KOPT-K1 (cell line): ENCODE results near the gene TARS2.

Experiments used
- H3K27ac ChIP-seq: fragments of 200-600 bp; sonication (generic); 2 replicates; pipeline ENCODE4 v1.5.1; 2016; ENCODE audit warnings: antibody characterized with exemption, mild to moderate bottlenecking, low read depth, low read length; ENCODE audit not compliant: poor library complexity, severe bottlenecking
- H3K36me3 ChIP-seq: fragments of 200-600 bp; sonication (generic); 2 replicates; pipeline ENCODE4 v1.5.1; 2017; ENCODE audit warnings: antibody characterized with exemption, mild to moderate bottlenecking, low read length, moderate library complexity; ENCODE audit not compliant: insufficient read depth
- H3K9me3 ChIP-seq: fragments of 200-600 bp; sonication (generic); 2 replicates; pipeline ENCODE4 v1.5.1; 2017; ENCODE audit warnings: antibody characterized with exemption, low read length, mild to moderate bottlenecking; ENCODE audit not compliant: insufficient read depth, poor library complexity, severe bottlenecking

Gene TARS2, protein sequence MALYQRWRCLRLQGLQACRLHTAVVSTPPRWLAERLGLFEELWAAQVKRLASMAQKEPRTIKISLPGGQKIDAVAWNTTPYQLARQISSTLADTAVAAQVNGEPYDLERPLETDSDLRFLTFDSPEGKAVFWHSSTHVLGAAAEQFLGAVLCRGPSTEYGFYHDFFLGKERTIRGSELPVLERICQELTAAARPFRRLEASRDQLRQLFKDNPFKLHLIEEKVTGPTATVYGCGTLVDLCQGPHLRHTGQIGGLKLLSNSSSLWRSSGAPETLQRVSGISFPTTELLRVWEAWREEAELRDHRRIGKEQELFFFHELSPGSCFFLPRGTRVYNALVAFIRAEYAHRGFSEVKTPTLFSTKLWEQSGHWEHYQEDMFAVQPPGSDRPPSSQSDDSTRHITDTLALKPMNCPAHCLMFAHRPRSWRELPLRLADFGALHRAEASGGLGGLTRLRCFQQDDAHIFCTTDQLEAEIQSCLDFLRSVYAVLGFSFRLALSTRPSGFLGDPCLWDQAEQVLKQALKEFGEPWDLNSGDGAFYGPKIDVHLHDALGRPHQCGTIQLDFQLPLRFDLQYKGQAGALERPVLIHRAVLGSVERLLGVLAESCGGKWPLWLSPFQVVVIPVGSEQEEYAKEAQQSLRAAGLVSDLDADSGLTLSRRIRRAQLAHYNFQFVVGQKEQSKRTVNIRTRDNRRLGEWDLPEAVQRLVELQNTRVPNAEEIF

DNA sequence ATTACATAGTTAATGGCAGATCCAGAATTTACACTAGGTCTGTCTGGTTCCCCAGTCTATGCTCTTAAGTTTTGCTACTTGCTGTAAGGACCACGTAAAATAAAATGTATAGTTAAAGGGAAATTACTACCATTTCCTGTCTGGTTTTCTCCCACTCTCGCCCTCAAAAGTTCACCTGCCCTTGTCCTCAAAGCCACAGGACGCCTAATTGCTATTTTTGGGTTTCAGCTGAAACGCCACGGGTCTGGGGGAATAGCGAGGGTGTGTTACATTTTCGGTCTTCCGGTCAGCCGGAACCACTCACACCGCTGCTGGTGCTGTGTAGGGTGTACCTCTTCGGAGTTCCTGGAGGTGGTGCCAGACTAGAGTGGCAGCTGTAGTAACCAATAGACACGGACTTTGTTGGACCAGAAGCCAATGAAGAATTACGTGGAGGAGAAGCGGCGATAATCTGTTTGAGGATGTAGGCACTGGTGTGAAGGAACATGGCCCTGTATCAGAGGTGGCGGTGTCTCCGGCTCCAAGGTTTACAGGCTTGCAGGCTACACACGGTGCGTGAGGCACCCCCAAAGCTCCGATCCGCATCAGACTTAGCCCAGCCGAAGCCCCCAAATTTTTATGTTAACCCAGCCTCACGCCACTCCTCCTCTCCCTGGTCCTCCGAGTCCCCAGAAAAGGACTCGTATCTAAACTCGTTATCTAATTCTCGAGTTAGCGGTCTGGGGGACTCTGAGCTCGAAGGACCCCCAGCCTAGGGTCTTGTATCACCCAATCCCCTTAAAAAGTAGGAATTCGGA lies at the start of gene TARS2:
TARS2 (plus strand) TSS at position 454 of the 797 bp plus-strand sequence; CDS start at position 486, 32 bp downstream.
- Histone ChIP-seq H3K9me3 (no peaks in the 10 kb centered on the region), H3K36me3 (peaks cover 31% of the 10 kb centered on the region), H3K27ac (peak within 1 kb of the TSS; percentile 74)

DNA sequence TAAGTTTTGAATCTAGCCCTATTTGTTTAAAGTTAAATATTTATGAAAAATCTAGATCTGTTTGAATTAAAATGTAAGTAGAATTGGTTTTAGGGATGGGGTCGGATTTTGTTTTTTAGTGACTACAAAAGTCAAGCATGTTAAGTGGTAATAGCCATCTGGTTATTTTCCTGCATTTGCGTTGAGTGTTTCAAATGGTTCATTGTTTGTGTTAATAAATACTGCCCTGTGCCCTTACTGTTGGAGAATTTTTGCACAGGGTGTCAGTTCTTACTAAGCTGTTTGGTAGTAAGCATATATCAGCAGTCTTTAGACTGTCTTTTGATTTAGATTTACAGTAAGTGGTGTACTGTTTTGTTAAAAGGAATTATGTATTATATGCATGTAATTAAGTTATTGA lies 46.1 kb upstream of the TARS2 start:
- Histone ChIP-seq H3K27ac (no peak overlapping the region), H3K36me3 (peaks cover 57% of the 10 kb centered on the region)

DNA sequence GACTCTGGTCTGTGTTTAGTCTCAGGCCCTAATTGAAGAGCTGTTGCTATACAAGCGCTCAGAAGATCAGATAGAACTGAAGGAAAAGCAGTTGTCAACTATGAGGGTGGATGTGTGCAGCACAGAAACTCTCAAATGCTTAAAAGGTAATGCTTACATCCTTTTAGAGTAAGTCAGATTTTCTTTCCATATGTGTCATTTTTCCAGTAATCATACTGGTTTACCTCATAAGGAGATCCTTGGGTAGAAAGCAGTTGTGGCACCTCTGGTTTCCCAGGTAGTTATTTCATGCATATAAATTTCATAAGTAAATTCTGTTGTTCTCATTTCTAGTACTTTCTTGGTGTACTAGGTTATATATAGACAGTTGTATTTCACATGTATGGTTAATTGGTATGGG lies 43.0 kb upstream of the TARS2 start:
- H3K9me3 ChIP-seq, result no peaks in the 10 kb centered on the region
- H3K27ac ChIP-seq, result no peak overlapping the region
- peaks cover 74% of the 10 kb centered on the region for H3K36me3 ChIP-seq

More for the DNA sequence above, 46.1 kb upstream of the TARS2 start:
- no peaks in the 10 kb centered on the region for H3K9me3 ChIP-seq

DNA sequence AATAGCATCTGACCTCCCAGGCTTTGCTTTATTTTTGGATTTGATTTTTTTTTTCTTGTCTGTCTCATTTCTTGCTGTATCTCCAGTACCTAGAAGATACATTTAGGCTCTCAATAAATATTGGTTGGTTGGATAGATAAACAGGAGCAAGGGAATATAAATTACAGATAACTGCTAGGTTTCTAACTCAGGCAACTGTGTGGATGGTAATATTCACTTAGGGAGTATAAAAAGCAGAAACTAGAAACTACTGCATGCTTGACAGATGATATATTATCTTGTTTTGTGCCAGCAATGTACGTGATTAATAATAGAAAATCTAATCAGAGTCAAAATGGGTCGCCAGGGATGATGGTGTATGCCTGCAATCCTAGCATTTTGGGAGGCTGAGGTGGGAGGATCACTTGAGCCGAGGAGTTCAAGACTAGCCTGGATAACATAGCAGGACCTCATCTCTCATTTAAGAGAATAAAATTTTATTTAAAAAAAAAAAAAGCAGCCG lies 31.0 kb upstream of the TARS2 start:
- H3K27ac ChIP-seq, result no peak overlapping the region
- peaks cover 91% of the 10 kb centered on the region for H3K36me3 ChIP-seq
- no peaks in the 10 kb centered on the region for H3K9me3 ChIP-seq

DNA sequence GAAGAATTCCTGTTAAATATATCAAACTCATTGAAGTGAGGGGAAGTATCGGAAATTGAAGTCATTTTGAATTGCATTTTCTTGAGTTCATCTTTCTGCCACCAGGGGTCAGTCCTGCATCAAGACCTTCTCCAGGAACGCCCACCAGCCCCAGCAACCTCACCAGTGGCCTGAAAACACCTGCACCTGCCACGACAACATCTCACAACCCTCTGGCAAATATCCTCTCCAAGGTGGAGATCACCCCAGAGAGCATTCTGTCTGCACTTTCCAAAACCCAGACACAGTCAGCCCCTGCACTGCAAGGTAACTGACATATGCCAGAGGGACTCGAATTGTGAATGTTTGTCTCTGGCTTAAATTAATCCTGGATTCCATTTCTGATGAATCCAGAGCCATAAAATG lies 22.8 kb upstream of the TARS2 start:
- Histone ChIP-seq H3K9me3 (no peaks in the 10 kb centered on the region), H3K27ac (no peak overlapping the region), H3K36me3 (peaks cover 76% of the 10 kb centered on the region)

DNA sequence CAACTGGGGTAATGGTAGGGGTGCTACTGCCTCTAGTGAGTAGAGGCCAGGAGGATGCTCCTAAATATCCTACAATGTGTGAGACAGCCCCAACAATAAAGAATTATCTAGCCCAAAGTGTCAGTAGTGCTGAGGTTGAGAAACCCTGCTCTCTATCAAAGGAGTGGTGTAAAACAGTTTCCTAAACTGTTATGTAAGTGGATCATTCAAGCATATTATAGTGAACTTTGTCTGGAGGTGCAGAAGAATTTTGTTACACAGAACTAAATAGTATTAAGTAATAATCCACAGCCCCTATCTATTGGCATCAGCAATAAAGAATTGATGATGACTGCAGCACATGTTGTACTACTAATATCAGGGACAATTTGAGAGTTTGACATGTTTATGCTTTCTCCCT lies 20.3 kb upstream of the TARS2 start:
- Histone ChIP-seq H3K36me3 (peaks cover 77% of the 10 kb centered on the region), H3K9me3 (no peaks in the 10 kb centered on the region), H3K27ac (no peak overlapping the region)

DNA sequence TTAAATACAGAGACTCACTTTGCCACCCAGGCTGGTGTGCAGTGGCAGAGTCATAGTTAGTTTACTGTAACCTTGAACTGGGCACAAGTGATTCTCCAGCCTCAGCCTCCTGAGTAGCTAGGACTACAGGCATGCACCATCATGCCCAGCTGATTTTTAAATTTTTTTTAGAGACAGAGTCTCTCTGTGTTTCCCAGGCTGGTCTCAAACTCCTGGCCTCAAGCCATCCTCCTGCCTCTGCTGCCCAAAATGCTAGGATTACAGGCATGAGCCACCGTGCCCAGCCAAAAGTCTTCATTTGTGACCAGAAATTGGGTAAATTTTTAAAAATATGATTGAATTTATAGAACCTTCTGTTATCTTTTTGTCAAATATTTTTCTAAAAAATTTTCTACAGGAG lies 17.9 kb upstream of the TARS2 start:
- no peak overlapping the region for H3K27ac ChIP-seq
- no peaks in the 10 kb centered on the region for H3K9me3 ChIP-seq
- peaks cover 89% of the 10 kb centered on the region for H3K36me3 ChIP-seq

DNA sequence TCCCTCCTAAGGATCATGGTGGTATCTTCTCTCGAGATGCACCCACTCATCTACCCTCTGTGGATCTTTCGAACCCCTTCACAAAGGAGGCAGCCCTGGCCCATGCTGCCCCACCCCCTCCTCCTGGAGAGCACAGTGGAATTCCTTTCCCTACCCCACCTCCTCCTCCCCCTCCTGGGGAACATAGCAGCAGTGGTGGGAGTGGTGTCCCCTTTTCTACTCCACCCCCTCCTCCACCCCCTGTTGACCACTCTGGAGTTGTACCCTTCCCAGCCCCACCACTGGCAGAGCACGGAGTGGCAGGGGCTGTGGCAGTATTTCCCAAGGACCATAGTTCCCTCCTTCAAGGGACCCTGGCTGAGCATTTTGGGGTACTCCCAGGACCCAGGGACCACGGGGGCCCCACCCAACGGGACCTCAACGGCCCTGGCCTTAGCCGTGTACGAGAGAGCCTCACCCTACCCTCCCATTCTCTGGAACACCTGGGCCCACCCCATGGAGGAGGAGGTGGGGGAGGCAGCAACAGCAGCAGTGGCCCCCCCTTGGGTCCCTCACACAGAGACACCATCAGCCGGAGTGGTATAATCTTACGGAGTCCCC lies 14.5 kb upstream of the TARS2 start:
- Histone ChIP-seq H3K27ac (no peak overlapping the region), H3K9me3 (no peaks in the 10 kb centered on the region), H3K36me3 (peaks cover 57% of the 10 kb centered on the region)

DNA sequence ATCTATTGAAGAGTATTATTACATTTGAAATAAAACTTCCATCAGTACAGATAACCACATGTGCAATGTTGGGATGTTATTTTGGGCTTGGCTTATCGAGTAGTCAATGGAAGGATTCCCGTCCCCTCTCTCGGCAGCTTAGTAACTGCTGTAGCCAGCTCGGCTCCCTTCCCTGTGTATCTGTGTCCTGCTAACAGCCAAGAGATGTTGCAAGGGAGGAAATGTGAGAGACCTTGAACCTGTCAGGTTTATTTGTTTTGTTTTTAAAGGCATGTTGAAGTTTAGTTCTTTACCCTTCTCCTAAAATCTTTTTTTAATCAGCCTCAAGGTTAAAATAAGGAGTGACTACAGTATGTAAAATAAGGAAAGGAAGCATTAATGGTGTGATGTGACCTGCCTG lies 13.6 kb upstream of the TARS2 start:
- Histone ChIP-seq H3K27ac (no peak overlapping the region), H3K36me3 (peaks cover 50% of the 10 kb centered on the region), H3K9me3 (no peaks in the 10 kb centered on the region)

DNA sequence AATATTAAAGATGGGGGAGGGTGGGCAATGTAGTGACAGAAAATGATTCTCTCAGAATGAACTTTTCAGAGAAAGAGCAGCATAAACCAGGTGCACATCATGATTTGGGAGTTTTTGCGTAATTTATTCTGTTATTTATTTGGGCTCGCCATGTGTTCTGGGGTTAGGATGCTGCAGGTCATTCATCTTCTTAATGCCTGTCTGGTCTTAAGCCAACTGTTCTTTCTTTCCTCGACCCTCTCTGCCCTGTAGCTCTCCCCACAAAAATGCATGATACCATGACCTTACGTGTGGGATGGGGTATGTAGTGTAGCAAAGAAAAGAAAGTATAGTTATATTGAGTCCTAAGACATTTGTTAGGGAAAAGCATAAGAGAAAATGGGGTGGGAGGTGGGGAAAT lies 12.3 kb upstream of the TARS2 start:
- peaks cover 41% of the 10 kb centered on the region for H3K36me3 ChIP-seq
- no peaks in the 10 kb centered on the region for H3K9me3 ChIP-seq
- H3K27ac ChIP-seq, result no peak overlapping the region

DNA sequence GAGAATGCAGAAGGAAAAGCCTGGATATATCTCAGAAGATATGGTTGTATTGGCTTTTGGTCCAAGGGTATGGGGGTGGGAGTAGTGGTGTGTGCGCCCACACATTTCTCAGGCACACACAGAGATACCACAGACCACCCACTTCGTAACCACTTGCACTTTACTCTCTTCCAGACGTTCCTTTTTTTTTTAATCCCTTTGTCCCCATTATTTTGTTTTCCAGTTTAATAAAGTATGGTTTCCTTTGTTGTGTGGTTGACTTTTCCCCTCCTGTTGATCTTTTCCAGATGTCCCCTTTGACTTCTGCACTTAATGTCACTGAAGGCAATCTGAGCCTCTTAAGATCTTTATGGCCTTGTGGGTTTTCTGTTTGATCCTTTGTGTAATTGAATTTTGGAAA lies 10.5 kb upstream of the TARS2 start:
- Histone ChIP-seq H3K27ac (no peak overlapping the region), H3K36me3 (peaks cover 22% of the 10 kb centered on the region), H3K9me3 (no peaks in the 10 kb centered on the region)

DNA sequence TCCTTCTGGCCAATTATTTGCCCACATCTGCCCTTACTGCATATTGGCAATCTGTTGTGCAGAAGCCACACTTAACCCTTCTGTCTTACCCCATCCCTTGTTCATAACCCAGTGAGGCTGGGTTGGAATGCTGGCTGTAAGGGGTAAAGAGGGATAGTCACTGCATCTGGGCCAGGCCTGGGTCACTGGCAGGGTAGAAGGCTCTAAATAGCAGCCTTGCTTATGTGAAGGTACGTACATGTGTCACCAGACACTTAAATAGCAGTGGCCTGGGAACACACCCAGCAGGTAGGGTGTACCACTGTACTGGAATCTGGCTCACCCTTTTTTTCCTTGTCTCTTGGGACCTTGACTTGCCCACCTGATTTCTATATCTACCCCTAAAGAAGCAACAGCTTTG lies 9.9 kb upstream of the TARS2 start:
- peaks cover 16% of the 10 kb centered on the region for H3K36me3 ChIP-seq
- H3K9me3 ChIP-seq, result no peaks in the 10 kb centered on the region
- no peak overlapping the region for H3K27ac ChIP-seq

DNA sequence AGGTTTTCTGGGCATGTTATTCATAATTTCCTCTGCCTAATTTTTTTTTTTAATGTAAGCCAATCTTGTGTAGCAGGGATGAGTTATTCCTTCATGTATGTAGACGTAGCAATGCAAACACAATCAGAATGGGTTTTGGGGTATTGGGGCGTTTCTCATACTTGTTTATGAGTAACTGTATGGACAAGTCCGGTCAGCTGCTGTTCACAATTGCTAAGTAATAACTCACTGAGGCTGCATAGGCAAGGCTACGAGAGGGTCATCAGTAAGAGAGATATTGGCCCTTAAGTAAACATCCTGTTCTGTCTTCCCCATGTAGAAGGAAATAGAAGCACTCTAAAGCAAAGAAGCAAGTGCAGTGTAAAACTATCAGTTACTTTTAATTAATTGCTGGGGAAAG lies 9.5 kb upstream of the TARS2 start:
- no peaks in the 10 kb centered on the region for H3K9me3 ChIP-seq
- no peak overlapping the region for H3K27ac ChIP-seq
- H3K36me3 ChIP-seq, result peaks cover 12% of the 10 kb centered on the region

DNA sequence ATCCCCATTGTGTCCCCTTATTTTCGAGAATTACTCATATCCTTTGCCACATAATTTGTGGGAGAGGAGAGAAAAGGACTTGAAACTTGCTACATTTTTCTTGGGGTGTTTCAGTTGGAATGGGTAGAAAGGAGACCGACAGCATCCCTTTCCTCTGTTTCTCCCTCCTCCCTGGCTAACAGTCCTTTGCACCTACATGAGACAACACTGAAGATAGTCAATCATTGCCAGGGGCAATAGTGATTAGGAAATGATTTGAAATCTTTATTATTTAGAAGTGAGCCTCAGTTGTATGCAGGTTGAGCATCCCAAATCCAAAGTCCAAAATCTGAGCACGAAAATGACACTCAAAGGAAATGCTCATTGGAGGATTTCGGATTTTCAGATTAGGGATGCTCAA lies 7.8 kb upstream of the TARS2 start:
- Histone ChIP-seq H3K27ac (no peak overlapping the region), H3K36me3 (no peaks in the 10 kb centered on the region), H3K9me3 (no peaks in the 10 kb centered on the region)

DNA sequence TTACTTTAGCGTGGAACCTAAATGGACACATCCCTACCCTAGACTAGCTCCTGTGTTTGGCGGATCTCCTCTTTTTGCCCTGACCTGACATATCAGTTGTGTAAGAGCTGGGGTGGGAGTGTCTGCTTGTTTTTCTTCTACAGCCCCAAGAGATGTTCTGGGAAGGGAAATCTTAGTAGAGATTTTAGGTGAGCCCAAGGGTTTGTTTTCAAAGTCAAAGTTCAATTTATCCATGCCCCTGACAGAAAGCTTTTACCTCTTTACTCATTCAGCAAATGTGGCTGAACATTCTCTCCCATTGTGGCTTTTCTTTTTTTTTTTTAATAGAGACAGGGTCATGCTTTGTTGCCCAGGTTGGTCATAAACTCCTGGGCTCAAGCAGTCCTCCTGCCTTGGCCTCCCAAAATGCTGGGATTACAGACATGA lies 7.3 kb upstream of the TARS2 start:
- Histone ChIP-seq H3K36me3 (no peaks in the 10 kb centered on the region), H3K27ac (no peak overlapping the region), H3K9me3 (no peaks in the 10 kb centered on the region)
